HepG2 (cell line): Measurements from ENCODE around the gene TNFAIP8L1. TPM values are rescaled to one million over a fixed set of nuclear protein-coding genes. Genes with fewer than 3 reads are reported as not detected.

Experiments
- BATF2 ChIP-seq: sonication (generic); formaldehyde crosslinking; IDR thresholded peaks from 2 replicates; pipeline ENCODE4 v1.8.0; 2022; ENCODE audit warnings: mild to moderate bottlenecking, missing genetic modification reagents, moderate library complexity
- CHCHD3 ChIP-seq: sonication (generic); formaldehyde crosslinking; IDR thresholded peaks from 2 replicates; pipeline ENCODE4 v1.8.0; 2022; ENCODE audit warnings: mild to moderate bottlenecking, missing genetic modification reagents, moderate library complexity
- GTF3A ChIP-seq: sonication (generic); formaldehyde crosslinking; conservative IDR thresholded peaks from 2 replicates; pipeline ENCODE4 v1.4.0; 2020; ENCODE audit warnings: mild to moderate bottlenecking, missing genetic modification reagents
- JUNB ChIP-seq: sonication (generic); formaldehyde crosslinking; IDR thresholded peaks from 2 replicates; pipeline ENCODE4 v1.8.0; 2022; ENCODE audit warnings: missing genetic modification reagents, mild to moderate bottlenecking, borderline replicate concordance
- POLR2G ChIP-seq: fragments of 200-400 bp; formaldehyde crosslinking; IDR thresholded peaks from 2 replicates; pipeline ENCODE4 v1.6.1; 2018; ENCODE audit warnings: mild to moderate bottlenecking, low read depth, low read length, moderate library complexity
- REST ChIP-seq, 2 experiments: IDR thresholded peaks; 2 replicates each; pipeline ENCODE4 v1.6.1; 2011 to 2012; ENCODE audit warnings: low read length in 2 of 2, borderline replicate concordance in 1 of 2, low read depth in 1 of 2, mild to moderate bottlenecking in 1 of 2, moderate library complexity in 1 of 2
- SNAPC4 ChIP-seq: sonication (generic); formaldehyde crosslinking; IDR thresholded peaks from 2 replicates; pipeline ENCODE4 v1.4.0; 2020; ENCODE audit warnings: mild to moderate bottlenecking, missing genetic modification reagents
- SP5 ChIP-seq: IDR thresholded peaks from 2 replicates; pipeline ENCODE4 v1.6.1; 2016; ENCODE audit warnings: low read depth, borderline replicate concordance
- SSRP1 ChIP-seq: IDR thresholded peaks from 2 replicates; pipeline ENCODE4 v1.6.1; 2016; ENCODE audit warnings: control low read depth
- STAT5B ChIP-seq: sonication (generic); formaldehyde crosslinking; IDR thresholded peaks from 2 replicates; pipeline ENCODE4 v1.4.0; 2020; ENCODE audit warnings: missing genetic modification reagents
- ZFP36 ChIP-seq: fragments of 150-350 bp; IDR thresholded peaks from 2 replicates; pipeline ENCODE4 v1.6.1; 2018; ENCODE audit warnings: borderline replicate concordance, low read length, low read depth; ENCODE audit not compliant: partially characterized antibody
- ZNF383 ChIP-seq: sonication (generic); formaldehyde crosslinking; IDR thresholded peaks from 2 replicates; pipeline ENCODE4 v1.4.0; 2020; ENCODE audit warnings: missing genetic modification reagents, mild to moderate bottlenecking, borderline replicate concordance
- ZNF510 ChIP-seq: sonication (generic); formaldehyde crosslinking; IDR thresholded peaks from 2 replicates; pipeline ENCODE4 v1.4.0; 2020; ENCODE audit warnings: low read depth, mild to moderate bottlenecking, missing genetic modification reagents
- ZNF530 ChIP-seq: sonication (generic); formaldehyde crosslinking; IDR thresholded peaks from 2 replicates; pipeline ENCODE4 v1.5.0; 2020; ENCODE audit warnings: low read depth, mild to moderate bottlenecking, missing genetic modification reagents
- ZNF564 ChIP-seq: sonication (generic); formaldehyde crosslinking; IDR thresholded peaks from 2 replicates; pipeline ENCODE4 v1.8.1; 2023; ENCODE audit warnings: mild to moderate bottlenecking, missing genetic modification reagents
- ZNF616 ChIP-seq: sonication (generic); formaldehyde crosslinking; IDR thresholded peaks from 2 replicates; pipeline ENCODE4 v1.5.0; 2020; ENCODE audit warnings: low read depth, mild to moderate bottlenecking, missing genetic modification reagents
- ZNF678 ChIP-seq: sonication (generic); formaldehyde crosslinking; IDR thresholded peaks from 2 replicates; pipeline ENCODE4 v1.4.0; 2020; ENCODE audit warnings: mild to moderate bottlenecking, missing genetic modification reagents
- polyA plus RNA-seq, 8 experiments: library from polyadenylated mRNA; depleted of rRNA in 3 of 8; stranded (reverse) in 7 of 8; unstranded in 1 of 8; fragments of >200 nt; fragmentation: Illumina TruSeq in 4 of 8; extraction: Trizol in 4 of 8; gene quantifications; 2 replicates each; pipeline versions ENCODE4 v1.2.1 to v1.2.3, GENCODE V29; 2011 to 2016; ENCODE audit warnings: low read depth in 4 of 8, missing spikeins in 1 of 8, mixed read lengths in 1 of 8; ENCODE audit not compliant: insufficient read depth in 1 of 8
- total RNA-seq, 5 experiments: library from RNA; depleted of rRNA; stranded (reverse); fragments of >200 nt; fragmentation: Illumina TruSeq; extraction: Trizol; gene quantifications; 2 replicates each; pipeline ENCODE4 v1.2.3, GENCODE V29; 2016; ENCODE audit warnings: low read depth in 1 of 5

The TNFAIP8L1 gene
- total and polyA plus RNA-seq, 2 of the 13 experiments (the other 11 are each of a cell fraction or from before 2014, with no cell fraction given), result 13.4 to 21.4 TPM

GRCh38 chr19:4606921-4607678 is 32.2 kb upstream of the TNFAIP8L1 start (continued):
- TF ChIP-seq SNAPC4 (CRISPR knock-in tag) (no peak), ZFP36 (peak; percentile 97), ZNF530 (CRISPR knock-in tag) (no peak), REST (IDR thresholded peaks at IDR 0.05; ENCODE audit: borderline replicate concordance in 1 of 2, low read depth in 1 of 2, low read length in 2 of 2) (no peak), BATF2 (CRISPR knock-in tag) (no peak), ZNF510 (CRISPR knock-in tag) (no peak), STAT5B (CRISPR knock-in tag) (no peak), ZNF616 (no peak), POLR2G (no peak), ZNF383 (CRISPR knock-in tag) (no peak), ZNF564 (CRISPR knock-in tag) (no peak), CHCHD3 (CRISPR knock-in tag) (no peak), SP5 (no peak), JUNB (CRISPR knock-in tag) (no peak), GTF3A (no peak), SSRP1 (CRISPR knock-in tag) (no peak), ZNF678 (no peak)
